HG02798 (cell line): ENCODE data around the gene IGSF3.
"Not testable (repeated sequence)": the region's sequence is repeated elsewhere in the genome, so short reads cannot be mapped to it uniquely, and the experiment has no call there.

ENCODE experiments used
- ATAC-seq: cut with Tn5 transposase; IDR thresholded peaks from one replicate; pipeline ENCODE4 v1.9.1; 2021; ENCODE audit warnings: mild to moderate bottlenecking; ENCODE audit not compliant: unreplicated experiment, poor library complexity

Gene IGSF3

DNA sequence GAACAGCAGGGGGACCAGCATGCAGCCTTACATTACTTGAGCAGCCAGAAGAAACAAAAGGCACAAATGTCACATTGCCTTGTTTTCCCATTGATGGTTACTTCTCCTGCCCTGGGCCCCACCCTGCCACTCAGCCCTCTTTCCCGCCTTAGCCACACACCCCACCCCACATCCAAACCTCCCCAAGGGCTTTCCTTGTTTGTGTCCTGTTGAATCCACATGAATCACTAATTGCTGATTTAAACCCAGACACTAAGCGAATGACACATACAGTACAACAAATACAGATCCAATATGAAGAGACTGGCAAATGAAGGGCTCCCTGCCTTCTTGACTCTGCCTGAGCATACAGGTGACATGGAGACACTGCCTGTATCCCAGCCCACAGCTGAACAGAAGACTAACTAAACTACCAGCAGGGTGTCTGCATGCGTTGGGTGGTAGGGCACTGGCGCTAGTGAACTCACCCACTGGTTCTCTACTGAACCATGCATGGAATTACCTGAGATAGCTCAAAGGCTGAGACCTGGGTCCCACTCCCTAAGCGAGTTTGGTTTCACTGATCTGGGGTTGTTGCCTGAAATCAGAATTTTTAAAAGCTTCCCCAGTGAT, 3.1 kb downstream of the IGSF3 start:
- ATAC-seq, result no peak

DNA sequence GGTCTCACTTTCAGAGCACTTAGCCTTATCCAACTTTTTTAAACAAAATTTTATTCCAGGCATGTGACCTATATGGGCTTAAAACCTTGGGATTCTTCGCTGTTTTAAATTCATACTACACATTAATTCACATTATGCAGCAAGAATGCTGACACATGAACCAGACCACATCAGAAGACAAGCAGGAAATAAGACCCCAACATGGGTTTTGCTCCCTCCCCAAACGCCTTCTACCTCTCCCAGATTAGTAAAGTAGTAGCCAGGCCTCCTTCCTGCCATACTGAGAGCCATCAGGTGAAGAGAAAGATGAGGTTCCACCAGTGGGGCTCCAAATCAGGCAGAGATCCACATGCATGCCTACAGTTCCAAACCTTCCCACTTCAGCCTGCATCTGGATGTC, 3.7 kb downstream of the IGSF3 start:
- ATAC-seq, result no peak

- ATAC-seq, result no peak
These were observed 5.9 kb downstream of the IGSF3 start for GRCh38 chr1:116661633-116662032.

DNA sequence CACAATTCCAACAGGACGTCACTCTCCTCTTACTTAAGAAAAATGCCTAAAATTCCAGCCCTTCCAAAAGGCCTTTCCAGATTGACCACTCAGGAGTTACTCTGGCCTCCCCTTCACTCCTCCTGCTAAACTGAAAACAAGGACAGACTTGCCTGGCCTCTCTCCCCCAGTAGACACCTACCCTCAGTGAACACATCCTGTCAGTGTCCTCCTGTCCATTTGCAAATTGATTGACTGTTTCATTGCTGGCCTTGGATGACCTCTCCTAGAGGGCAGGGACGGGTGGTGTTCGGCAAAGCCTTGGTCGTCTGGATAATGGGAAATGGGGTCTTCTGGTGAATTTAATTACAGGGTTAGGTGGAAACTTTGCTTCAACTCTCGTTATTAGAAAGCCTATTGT, 8.9 kb downstream of the IGSF3 start:
- not testable (repeated sequence) for ATAC-seq

DNA sequence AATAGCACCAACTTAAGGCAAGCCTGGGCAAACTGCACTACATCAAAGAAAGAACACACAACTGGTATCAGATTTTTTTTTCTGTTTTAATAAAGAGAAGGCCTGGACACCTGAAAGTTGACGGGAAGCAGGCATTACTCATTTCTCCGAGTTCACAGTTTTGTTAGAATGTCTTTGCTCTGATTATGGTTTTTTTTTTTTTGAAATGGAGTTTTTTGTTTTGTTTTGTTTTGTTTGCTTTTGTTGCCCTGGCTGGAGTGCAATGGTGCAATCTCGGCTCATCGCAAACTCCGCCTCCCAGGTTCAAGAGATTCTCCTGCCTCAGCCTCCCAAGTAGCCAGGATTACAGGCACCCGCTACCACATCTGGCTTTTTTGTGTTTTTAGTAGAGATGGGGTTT, 9.7 kb downstream of the IGSF3 start:
- not testable (repeated sequence) for ATAC-seq

DNA sequence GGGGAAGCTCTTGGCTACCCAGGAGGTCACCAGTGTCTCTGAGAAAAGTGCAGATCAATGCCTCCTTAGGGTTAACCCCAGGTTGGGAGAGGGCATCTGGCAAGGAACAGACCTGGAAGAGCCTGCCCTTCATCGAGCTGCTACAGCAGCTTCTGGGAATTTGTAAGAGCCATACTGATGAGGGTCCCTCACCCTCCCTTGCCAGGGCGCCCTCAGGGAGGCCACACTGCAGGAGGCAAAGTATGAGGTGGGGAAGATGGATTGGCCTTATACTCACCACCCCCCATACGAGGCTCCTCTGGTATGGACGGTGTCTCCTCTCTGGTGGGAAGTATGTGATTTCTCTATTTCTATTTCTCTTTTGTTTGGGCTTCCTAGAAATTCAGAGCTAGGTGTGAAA, 13.2 kb downstream of the IGSF3 start:
- no peak for ATAC-seq

- not testable (repeated sequence) for ATAC-seq
These were observed 14.9 kb downstream of the IGSF3 start for GRCh38 chr1:116652598-116652997.

DNA sequence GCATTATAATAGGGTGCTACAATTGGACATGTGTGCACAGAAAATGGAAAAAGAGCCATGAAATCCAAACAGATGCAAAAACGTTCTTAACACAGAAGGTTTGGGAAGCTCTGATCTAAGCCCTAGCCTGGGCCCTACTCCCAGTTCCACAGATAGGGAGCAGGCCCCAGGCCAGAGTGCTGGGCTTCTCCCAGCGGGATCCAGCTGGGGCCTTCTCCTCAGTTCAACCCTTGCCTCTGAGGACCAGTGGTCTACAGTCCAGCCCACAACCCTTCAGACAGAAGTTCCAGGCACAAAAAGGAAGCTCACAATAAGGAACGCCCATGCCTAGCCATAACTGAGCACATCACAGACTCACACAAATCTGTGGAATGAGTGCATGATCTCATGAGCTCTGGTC, 16.8 kb downstream of the IGSF3 start:
- ATAC-seq, result not testable (repeated sequence)

DNA sequence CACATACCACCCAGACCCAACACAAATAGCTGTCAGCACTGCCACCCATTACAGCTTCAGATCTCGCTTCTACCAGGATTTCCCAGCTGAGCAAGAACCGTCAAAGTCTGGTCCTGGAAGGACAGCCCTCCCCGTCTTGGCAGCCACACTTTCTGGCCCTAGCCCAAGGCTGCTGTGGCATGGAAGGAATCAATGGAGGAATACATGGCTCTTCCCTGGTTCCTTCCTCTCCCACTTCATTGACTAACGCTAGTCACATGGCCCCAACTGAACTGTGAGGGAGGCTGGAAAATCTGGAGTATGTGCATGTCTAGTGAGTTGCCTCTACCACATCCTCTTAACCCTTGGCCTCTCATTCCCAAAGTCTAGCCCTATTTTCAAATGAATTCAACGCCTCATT, 18.5 kb downstream of the IGSF3 start:
- ATAC-seq, result not testable (repeated sequence)

DNA sequence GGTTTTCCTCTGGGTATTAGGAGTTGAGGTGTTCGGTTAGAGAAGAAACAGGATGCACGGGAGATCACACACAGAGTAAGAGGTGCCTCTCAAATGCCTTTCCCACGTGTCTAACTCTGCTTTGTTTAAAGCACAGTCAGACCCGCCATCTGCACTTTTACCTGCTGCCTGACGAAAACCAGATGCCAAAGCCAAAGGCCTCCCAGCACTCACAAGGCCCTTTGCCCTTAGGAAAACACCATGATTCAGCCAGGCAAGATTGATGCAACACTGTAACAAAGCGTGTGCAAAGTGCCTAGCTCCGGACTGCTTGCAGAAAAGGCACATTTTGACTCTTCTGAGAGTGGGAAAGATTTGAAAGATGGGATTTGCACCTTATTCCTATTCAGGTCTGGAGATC, 19.2 kb downstream of the IGSF3 start:
- ATAC-seq, result not testable (repeated sequence)

DNA sequence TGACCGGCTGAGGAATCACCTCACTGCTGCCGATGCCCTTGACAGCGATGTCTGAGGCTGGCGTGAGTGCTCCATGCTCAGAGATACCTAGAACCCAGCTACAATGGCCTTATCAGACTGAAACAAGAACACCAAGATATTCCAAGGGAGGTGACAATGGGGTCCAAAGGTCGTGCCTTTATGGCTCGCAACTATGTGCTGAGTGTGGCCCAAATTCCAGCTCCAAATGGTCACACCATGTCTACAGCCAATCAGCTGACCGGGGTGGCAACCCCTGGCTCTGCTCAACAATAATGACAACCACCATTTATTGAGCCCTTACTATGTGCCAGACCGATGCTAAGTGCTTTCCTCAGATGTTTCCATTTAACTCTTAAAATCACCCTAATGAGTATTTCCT, 20.3 kb downstream of the IGSF3 start:
- not testable (repeated sequence) for ATAC-seq

- ATAC-seq, result not testable (repeated sequence)
These were observed 20.8 kb downstream of the IGSF3 start for GRCh38 chr1:116646673-116647170.

GRCh38 chr1:116645802-116646672, 21.5 kb downstream of the IGSF3 start:
- not testable (repeated sequence) for ATAC-seq

DNA sequence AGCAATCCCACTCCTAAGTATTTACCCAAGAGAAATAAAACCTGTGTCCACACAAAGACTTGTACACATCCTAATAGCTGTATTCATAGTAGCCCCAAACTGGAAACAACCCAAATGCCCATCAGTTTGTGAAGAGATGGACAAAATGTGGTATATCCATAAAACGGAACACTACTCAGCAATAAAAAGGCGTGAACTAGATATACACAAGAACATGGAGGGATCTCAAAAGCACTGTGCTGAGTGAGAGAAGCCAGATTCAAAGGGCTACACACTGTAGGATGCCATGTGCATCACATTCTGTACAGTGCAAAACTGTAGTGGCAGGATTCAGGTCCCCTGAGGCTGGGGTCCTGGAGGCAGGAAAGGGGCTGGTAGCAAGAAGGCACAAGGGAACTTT, 22.5 kb downstream of the IGSF3 start:
- not testable (repeated sequence) for ATAC-seq

DNA sequence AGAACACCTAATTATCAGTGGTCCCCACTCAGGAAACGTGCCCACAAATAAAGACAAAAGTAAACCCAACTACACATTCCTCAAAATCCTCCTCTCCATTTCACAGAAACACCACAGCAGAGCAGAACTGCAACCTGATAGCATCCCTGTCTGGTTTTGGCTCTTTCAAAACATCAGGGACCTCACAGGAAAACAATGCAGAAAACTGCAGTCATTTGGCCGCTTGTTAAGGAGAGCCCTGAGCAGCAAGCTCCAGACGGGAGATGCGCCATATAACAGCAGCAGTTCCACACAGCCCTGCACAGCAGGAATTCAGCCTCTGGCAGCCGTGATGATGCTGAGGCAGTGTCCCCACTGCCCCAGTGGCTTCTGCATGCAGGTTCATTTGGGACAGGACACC, 23.4 kb downstream of the IGSF3 start:
- not testable (repeated sequence) for ATAC-seq

GRCh38 chr1:116643281-116643751, 24.2 kb downstream of the IGSF3 start:
- ATAC-seq, result not testable (repeated sequence)

DNA sequence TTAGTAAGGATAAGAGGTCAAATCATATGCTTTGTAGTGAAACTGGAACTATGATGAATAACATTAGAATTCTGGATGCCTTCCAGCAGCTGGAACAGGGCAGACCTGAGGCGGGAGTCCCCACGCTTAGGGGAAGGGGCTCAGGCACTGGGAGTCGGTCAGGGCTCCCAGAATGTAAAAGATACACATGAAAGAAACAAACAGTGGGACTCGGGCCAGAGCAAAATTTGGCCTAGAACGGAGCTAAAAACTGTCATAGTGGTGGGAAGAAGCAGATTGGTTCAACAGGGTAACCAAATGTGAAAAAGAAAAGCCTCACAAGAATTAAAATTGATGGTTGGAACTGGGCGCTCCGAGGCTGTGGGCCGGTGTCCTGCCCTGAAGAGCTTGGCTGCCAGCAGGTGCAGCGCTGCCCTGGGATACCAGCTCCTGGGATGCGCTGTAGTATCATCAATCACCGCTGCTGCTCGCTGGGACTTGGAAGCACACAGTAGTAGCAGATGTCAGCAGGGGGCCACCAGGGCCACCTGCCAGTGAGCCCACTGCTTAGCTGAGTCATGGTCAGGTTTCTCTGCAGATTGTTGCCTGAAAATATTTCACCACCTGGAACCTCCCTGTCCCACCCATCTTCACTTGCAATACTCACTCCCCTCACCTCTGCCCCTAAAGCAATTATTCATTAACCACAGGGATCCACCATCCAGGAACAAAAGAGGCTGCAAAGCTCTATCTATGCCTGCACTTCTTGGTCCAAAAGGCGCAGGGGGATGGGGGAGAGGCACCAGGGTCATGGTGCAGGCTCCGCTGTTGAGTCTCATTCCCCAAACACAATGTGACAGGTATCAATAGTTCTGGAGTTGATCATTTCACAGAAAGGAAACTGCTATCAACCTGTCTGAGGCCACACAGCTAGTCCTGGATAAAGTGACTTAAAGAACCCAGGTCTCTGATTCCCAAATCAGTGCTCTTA, 24.9 kb downstream of the IGSF3 start:
- ATAC-seq, result not testable (repeated sequence)

DNA sequence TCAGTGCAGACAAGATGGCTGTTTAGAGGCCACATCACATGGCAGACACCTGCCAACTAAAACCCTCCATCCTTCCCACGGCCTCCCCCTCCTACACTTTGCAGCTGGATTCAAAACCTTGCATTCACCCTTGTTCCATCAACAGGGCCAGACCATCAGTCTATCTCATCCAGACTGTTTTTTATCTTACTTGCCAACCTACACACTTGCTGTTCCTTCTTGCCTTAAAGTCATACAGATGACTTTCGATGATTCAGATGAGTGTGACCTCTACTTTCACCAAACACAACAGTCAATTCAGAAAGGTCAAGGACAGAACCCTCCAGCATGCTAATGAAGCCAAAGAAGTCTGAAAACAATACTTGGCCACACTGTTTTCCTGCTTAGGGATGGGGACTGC, 29.9 kb downstream of the IGSF3 start:
- ATAC-seq, result not testable (repeated sequence)

- not testable (repeated sequence) for ATAC-seq
These were observed 30.9 kb downstream of the IGSF3 start for GRCh38 chr1:116636584-116636983.

DNA sequence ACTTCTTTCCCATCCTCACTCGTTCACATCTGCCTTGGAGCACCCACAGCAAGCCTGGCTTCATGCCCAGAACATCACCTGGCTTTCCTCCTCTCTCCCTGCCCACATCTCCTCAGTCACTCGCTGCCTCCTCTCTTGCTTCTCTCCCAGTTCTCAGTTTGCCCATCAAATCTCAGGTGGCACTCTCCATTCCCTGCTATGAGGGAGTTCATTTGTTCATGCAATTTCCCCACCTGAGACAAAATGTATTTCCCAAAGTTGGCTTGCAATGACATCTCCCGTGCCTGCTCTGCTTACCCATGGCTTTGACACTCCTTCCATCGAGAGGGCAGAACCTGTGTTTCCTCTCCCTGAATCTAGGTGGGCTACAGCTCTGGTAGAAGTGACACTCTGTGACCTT, 33.1 kb downstream of the IGSF3 start:
- ATAC-seq, result not testable (repeated sequence)
